Endothelial cell of umbilical vein (primary cell): ENCODE measurements around the gene R3HDML. TPM values are rescaled to one million over a fixed set of nuclear protein-coding genes. Genes with fewer than 3 reads are reported as not detected.

ENCODE experiments used
- BruUV-seq: library from RNA; stranded (reverse); fragments of 400-500 nt; replicated peaks from 2 replicates; lab custom pipeline; 2021; lab: Mats Ljungman, UMichigan
- CTCF ChIA-PET: fragments of 300-600, 350-600 bp; sonication (Branson Sonifier 250); formaldehyde crosslinking; loops from one replicate; lab custom pipeline; 2021; ENCODE audit warnings: antibody characterized with exemption, inconsistent platforms; lab: Charles Lee
- POLR2A ChIA-PET: fragments of 300-600, 350-600 bp; sonication (Branson Sonifier 250); formaldehyde crosslinking; loops from one replicate; lab custom pipeline; 2021; ENCODE audit warnings: antibody characterized with exemption, inconsistent platforms; lab: Charles Lee
- DNase-seq: peaks from one replicate; pipeline ENCODE4 v3.0.0-alpha.2; 2011; ENCODE audit warnings: low read depth, low spot score
- FAIRE-seq: peaks from 2 replicates; lab custom pipeline; 2011; peaks lifted over from hg19 to GRCh38; lab: Jason Lieb, UNC
- H2AFZ ChIP-seq: 2 replicates; pipeline ENCODE4 v1.6.0; 2012; ENCODE audit warnings: low read depth, low read length, control low read depth, inconsistent platforms
- H3K27ac ChIP-seq: 2 replicates; pipeline ENCODE4 v1.5.1; 2011; ENCODE audit warnings: low read depth, mild to moderate bottlenecking, control low read depth, low read length, moderate library complexity; ENCODE audit not compliant: insufficient read depth
- H3K27me3 ChIP-seq, 2 experiments: 2 replicates each; pipeline versions ENCODE4 v1.6.0 to v1.6.1; 2011; ENCODE audit warnings: low read length in 2 of 2, mixed read lengths in 1 of 2; ENCODE audit not compliant: control insufficient read depth in 2 of 2, insufficient read depth in 2 of 2
- H3K36me3 ChIP-seq, 2 experiments: 2 replicates in 1 of 2; 3 replicates in 1 of 2; pipeline ENCODE4 v1.5.1; 2011; ENCODE audit warnings: low read length in 2 of 2, mild to moderate bottlenecking in 1 of 2, moderate library complexity in 1 of 2; ENCODE audit not compliant: control insufficient read depth in 2 of 2, insufficient read depth in 2 of 2; ENCODE audit errors: extremely low read depth in 1 of 2
- H3K4me1 ChIP-seq: 3 replicates; pipeline ENCODE4 v1.5.1; 2011; ENCODE audit warnings: mild to moderate bottlenecking, low read length; ENCODE audit not compliant: control insufficient read depth, insufficient read depth; ENCODE audit errors: extremely low read depth
- H3K4me2 ChIP-seq: 2 replicates; pipeline ENCODE4 v1.6.1; 2011; ENCODE audit warnings: low read length, control low read depth, mixed read lengths; ENCODE audit not compliant: insufficient read depth
- H3K4me3 ChIP-seq, 3 experiments: fragments of 200-600 bp in 1 of 3; sonication (generic), shearing (Covaris generic) in 1 of 3; replicated peaks in 1 of 3; 2 replicates each; pipeline ENCODE4 v1.5.1; 2011 to 2016; ENCODE audit warnings: control low read depth in 3 of 3, low read length in 3 of 3, mild to moderate bottlenecking in 2 of 3, inconsistent platforms in 1 of 3, low read depth in 1 of 3, moderate library complexity in 1 of 3; ENCODE audit not compliant: insufficient read depth in 1 of 3
- H3K79me2 ChIP-seq: 2 replicates; pipeline ENCODE4 v1.6.0; 2012; ENCODE audit warnings: low read length, inconsistent platforms; ENCODE audit not compliant: control insufficient read depth, insufficient read depth
- H3K9ac ChIP-seq: replicated peaks from 2 replicates; pipeline ENCODE3; 2011; ENCODE audit warnings: low read length, control low read depth; ENCODE audit not compliant: insufficient read depth; ENCODE audit errors: extremely low read depth
- H3K9me1 ChIP-seq: replicated peaks from 3 replicates; pipeline ENCODE4 v1.6.0; 2011; ENCODE audit warnings: mild to moderate bottlenecking, low read length; ENCODE audit not compliant: control insufficient read depth, insufficient read depth; ENCODE audit errors: extremely low read depth
- H3K9me3 ChIP-seq: replicated peaks from 2 replicates; pipeline ENCODE4 v1.5.1; 2012; ENCODE audit warnings: low read length, inconsistent platforms; ENCODE audit not compliant: control insufficient read depth, insufficient read depth
- H4K20me1 ChIP-seq: replicated peaks from 2 replicates; pipeline ENCODE3; 2011; ENCODE audit warnings: mild to moderate bottlenecking, low read length; ENCODE audit not compliant: control insufficient read depth, insufficient read depth; ENCODE audit errors: extremely low read depth
- EZH2 ChIP-seq: IDR thresholded peaks from 2 replicates; pipeline ENCODE4 v1.6.1; 2012; ENCODE audit warnings: borderline replicate concordance, low read depth, mild to moderate bottlenecking, moderate library complexity, low read length, inconsistent platforms; ENCODE audit not compliant: severe bottlenecking
- FOS ChIP-seq: IDR thresholded peaks from 2 replicates; pipeline ENCODE4 v1.6.1; 2011; ENCODE audit warnings: mild to moderate bottlenecking, low read length, moderate library complexity, borderline replicate concordance; ENCODE audit not compliant: insufficient read depth
- GATA2 ChIP-seq: IDR thresholded peaks from 2 replicates; pipeline ENCODE4 v1.7.0; 2011; ENCODE audit warnings: low read depth, mild to moderate bottlenecking, moderate library complexity, mixed read lengths, low read length; ENCODE audit not compliant: insufficient read length, insufficient read depth
- JUN ChIP-seq: IDR thresholded peaks from 2 replicates; pipeline ENCODE4 v1.6.1; 2011; ENCODE audit warnings: borderline replicate concordance, low read depth; ENCODE audit not compliant: insufficient read length, insufficient read depth
- MAX ChIP-seq: IDR thresholded peaks from 2 replicates; pipeline ENCODE4 v1.6.1; 2011; ENCODE audit not compliant: insufficient read depth, insufficient read length
- MYC ChIP-seq: IDR thresholded peaks from one replicate; pipeline ENCODE4 v1.6.1; 2011; ENCODE audit warnings: mild to moderate bottlenecking, low read depth, low read length
- POLR2A ChIP-seq: IDR thresholded peaks from 2 replicates; pipeline ENCODE4 v1.6.1; 2012; ENCODE audit warnings: low read depth, mild to moderate bottlenecking, control low read depth, low read length
- POLR2AphosphoS5 ChIP-seq: IDR thresholded peaks from 2 replicates; pipeline ENCODE4 v1.6.1; 2012; ENCODE audit warnings: low read depth, mild to moderate bottlenecking, control low read depth, low read length, moderate library complexity; ENCODE audit not compliant: insufficient read depth
- dilution Hi-C: fragments of 300-500 bp; cut with MboI; formaldehyde crosslinking; loops from one replicate; pipeline ENCODE4 v1.15.0; 2019; ENCODE audit warnings: low sequenced_read_pairs; ENCODE audit not compliant: extremely low pct_ligation_motif_present
- intact Hi-C: fragments of 100-400 bp; cut with micrococcal nuclease; formaldehyde crosslinking; loops from one replicate; pipeline ENCODE4 v1.10.0; 2022
- polyA plus RNA-seq, 4 experiments: library from polyadenylated mRNA; depleted of rRNA in 3 of 4; stranded (reverse) in 3 of 4; unstranded in 1 of 4; fragments of >200 nt; gene quantifications; 2 replicates each; pipeline versions ENCODE4 v1.2.1 to v1.2.3, GENCODE V29; 2011 to 2012; ENCODE audit warnings: missing spikeins in 1 of 4
- total RNA-seq: library from RNA; stranded (reverse); gene quantifications from 2 replicates; pipeline ENCODE4 v1.2.3, GENCODE V29; 2021
- TF ChIP-seq, protein P1 (sequence below), 2 donors: IDR thresholded peaks; 1 replicate in 1 of 2; 2 replicates in 1 of 2; pipeline ENCODE4 v1.5.1; 2011; ENCODE audit warnings: low read length in 2 of 2, mild to moderate bottlenecking in 2 of 2, moderate library complexity in 2 of 2, control low read depth in 1 of 2, inconsistent platforms in 1 of 2, low read depth in 1 of 2; ENCODE audit not compliant: insufficient read depth in 1 of 2; ENCODE audit errors: extremely low read depth in 1 of 2

Gene R3HDML
- total and polyA plus RNA-seq, 2 donors (not counting 3 experiments of a cell fraction or from before 2014, with no cell fraction given): not detected

- H3K9me1 ChIP-seq: no peaks in the 10 kb centered on the region
- DNase-seq (no peak), FAIRE-seq (no peak)
- intact Hi-C loops: no loop called here
- ChIA-PET CTCF (interaction anchor here (0.9 to 2.0 kb wide), 2 partner anchors 16 to 17 kb away, joined by 3 to 6 read pairs; partner anchors contain the start of gene FITM2), POLR2A (no interaction called here)
- no peak overlapping the region for H3K9ac ChIP-seq
- TF ChIP-seq POLR2A (no peak), MAX (no peak), POLR2AphosphoS5 (no peak), FOS (no peak), MYC (no peak), GATA2 (no peak), JUN (no peak), EZH2 (no peak)
- TF ChIP-seq, protein P1, sequence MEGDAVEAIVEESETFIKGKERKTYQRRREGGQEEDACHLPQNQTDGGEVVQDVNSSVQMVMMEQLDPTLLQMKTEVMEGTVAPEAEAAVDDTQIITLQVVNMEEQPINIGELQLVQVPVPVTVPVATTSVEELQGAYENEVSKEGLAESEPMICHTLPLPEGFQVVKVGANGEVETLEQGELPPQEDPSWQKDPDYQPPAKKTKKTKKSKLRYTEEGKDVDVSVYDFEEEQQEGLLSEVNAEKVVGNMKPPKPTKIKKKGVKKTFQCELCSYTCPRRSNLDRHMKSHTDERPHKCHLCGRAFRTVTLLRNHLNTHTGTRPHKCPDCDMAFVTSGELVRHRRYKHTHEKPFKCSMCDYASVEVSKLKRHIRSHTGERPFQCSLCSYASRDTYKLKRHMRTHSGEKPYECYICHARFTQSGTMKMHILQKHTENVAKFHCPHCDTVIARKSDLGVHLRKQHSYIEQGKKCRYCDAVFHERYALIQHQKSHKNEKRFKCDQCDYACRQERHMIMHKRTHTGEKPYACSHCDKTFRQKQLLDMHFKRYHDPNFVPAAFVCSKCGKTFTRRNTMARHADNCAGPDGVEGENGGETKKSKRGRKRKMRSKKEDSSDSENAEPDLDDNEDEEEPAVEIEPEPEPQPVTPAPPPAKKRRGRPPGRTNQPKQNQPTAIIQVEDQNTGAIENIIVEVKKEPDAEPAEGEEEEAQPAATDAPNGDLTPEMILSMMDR (IDR thresholded peaks at IDR 0.05; ENCODE audit: extremely low read depth in 1 of 2, insufficient read depth in 1 of 2, low read depth in 1 of 2, low read length in 2 of 2): no peak
- H3K9me3 ChIP-seq: no peaks in the 10 kb centered on the region
- no peaks in the 10 kb centered on the region for H3K79me2 ChIP-seq
- H3K27me3 ChIP-seq: peaks cover 0 to 3% of the 10 kb centered on the region in 2 experiments
- H3K27ac ChIP-seq: no peak overlapping the region
- H3K4me2 ChIP-seq: no peak overlapping the region
- no peak overlapping the region for H3K4me3 ChIP-seq
- no peaks in the 10 kb centered on the region for H3K4me1 ChIP-seq
- H2AFZ ChIP-seq: no peak overlapping the region
- BruUV-seq: no TSS peak
- dilution Hi-C loops: no loop called here
- no peaks in the 10 kb centered on the region for H3K36me3 ChIP-seq
- no peaks in the 10 kb centered on the region for H4K20me1 ChIP-seq
These were observed 8.4 kb upstream of the R3HDML start for GRCh38 chr20:44328428-44328827.
